Omental fat pad (tissue), 4 donors: ENCODE measurements around the gene SRBD1. TPM values are rescaled to one million over a fixed set of nuclear protein-coding genes. Genes with fewer than 3 reads are reported as not detected.
A peak's percentile ranks its signal among the peaks of the same experiment; 100 is the strongest.

Experiments
- ATAC-seq: fragments of 150-250 bp; one replicate; pipeline ENCODE4 v1.9.1; 2016; ENCODE audit warnings: mild to moderate bottlenecking, moderate library complexity; ENCODE audit not compliant: low FRiP score
- DNase-seq: peaks from one replicate; pipeline ENCODE4 v3.0.0-alpha.2; 2019; ENCODE audit warnings: low spot score
- total RNA-seq, 4 donors: library from RNA; depleted of rRNA; stranded (reverse); fragments of >200 nt; gene quantifications; one replicate each; pipeline ENCODE4 v1.1.0, GENCODE V29; 2016
- TF ChIP-seq, protein P1 (sequence below), 3 donors: fragments of 450-650 bp; IDR thresholded peaks; one replicate each; pipeline ENCODE4 v1.5.1; 2016 to 2017; ENCODE audit warnings: antibody characterized with exemption in 3 of 3, mild to moderate bottlenecking in 3 of 3, moderate library complexity in 2 of 3

SRBD1 gene
- total RNA-seq, 4 donors from 2014 or later = 10.3 to 36.4 (median 14.1) TPM

DNA sequence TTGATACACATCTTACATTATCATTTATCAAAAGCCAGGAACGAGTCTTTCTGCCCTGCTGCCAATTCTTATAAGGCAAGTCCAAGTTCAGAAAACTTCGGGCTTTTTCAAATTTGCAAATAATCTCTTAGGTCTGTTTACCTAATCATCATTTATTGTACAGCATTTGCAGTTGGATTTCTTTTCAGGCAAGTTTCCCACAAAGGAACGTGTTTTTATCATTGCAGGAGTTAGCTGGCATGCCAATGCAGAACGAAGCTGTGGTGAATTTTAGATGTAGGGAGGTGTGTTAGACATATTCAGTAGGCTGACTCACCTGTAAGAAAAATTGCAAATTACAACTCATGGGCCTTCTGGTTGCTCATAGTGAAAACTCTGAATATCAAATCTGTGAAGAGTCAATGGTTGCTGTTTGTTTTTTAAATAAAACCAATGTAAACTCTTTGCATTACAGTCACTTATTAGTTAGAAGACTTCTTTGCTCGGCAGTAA, 209.6 kb downstream of the SRBD1 start:
- DNase-seq = no peak
- peak; percentile 34 for ATAC-seq
- TF ChIP-seq, protein P1, sequence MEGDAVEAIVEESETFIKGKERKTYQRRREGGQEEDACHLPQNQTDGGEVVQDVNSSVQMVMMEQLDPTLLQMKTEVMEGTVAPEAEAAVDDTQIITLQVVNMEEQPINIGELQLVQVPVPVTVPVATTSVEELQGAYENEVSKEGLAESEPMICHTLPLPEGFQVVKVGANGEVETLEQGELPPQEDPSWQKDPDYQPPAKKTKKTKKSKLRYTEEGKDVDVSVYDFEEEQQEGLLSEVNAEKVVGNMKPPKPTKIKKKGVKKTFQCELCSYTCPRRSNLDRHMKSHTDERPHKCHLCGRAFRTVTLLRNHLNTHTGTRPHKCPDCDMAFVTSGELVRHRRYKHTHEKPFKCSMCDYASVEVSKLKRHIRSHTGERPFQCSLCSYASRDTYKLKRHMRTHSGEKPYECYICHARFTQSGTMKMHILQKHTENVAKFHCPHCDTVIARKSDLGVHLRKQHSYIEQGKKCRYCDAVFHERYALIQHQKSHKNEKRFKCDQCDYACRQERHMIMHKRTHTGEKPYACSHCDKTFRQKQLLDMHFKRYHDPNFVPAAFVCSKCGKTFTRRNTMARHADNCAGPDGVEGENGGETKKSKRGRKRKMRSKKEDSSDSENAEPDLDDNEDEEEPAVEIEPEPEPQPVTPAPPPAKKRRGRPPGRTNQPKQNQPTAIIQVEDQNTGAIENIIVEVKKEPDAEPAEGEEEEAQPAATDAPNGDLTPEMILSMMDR (IDR thresholded peaks at IDR 0.05) = no peak

DNA sequence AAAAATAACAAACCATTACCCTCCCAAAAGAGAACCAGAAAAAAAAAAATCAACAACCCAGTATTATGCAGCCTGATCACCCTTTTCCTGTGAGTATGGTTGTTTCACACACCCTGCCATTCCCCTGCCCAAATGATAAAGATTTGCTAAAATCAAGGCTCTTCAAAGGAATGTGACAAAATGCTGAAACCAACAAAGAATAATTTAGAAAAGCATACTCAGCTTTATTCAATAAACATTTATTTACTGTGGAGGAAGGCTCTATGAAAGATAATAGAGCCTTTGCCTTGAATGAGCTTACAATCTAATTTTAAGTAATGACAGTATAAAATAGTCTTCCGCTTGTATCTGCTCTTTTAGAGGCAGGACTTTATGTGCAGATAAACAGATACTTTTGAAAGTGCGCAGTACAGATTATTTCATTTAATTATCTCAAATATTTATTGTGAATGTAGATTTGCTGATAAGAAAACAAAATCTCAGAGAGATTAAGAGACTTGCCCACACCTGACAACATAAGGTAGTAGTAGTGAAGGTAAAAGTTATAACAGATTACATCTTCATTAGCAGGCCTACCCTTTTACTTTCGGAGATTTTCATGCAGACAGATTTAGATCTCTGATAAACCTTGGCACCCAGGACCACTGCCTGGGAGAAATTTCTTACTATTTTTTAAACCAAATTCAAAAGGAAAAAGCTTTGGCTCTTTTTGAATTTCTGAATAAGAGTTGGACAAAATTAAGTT, 211.9 kb downstream of the SRBD1 start:
- DNase-seq = no peak
- ATAC-seq = no peak
- TF ChIP-seq, protein P1 (IDR thresholded peaks at IDR 0.05) = no peak

GRCh38 chr2:45397292-45397691, 213.8 kb downstream of the SRBD1 start:
- no peak for DNase-seq
- TF ChIP-seq, protein P1 (IDR thresholded peaks at IDR 0.05) = no peak

DNA sequence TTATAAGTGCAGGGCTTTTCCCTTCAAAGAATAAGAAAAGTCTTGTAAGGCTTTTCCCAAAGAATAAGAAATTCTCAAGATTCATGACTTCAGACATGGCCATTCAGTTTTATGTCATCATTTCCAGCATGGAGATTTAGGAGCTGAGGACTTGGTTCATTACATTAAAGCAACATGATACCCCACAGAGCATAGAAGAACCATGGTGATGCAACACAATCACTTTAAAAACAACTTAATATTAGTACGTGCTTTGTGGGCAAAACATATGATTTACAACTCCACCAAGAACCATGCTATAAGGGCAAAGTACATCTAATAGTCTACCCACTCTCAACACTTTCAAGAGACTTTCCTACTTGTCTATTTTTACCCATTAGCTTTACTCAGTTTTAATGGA, 214.4 kb downstream of the SRBD1 start:
- ATAC-seq (no peak), DNase-seq (no peak)
- TF ChIP-seq, protein P1 (IDR thresholded peaks at IDR 0.05) = no peak

More at GRCh38 chr2:45397292-45397691, 213.8 kb downstream of the SRBD1 start:
- ATAC-seq = no peak

- TF ChIP-seq, protein P1 (IDR thresholded peaks at IDR 0.05) = no peak
- no peak for DNase-seq
- no peak for ATAC-seq
Observed at GRCh38 chr2:45394842-45395241, 216.2 kb downstream of the SRBD1 start.

DNA sequence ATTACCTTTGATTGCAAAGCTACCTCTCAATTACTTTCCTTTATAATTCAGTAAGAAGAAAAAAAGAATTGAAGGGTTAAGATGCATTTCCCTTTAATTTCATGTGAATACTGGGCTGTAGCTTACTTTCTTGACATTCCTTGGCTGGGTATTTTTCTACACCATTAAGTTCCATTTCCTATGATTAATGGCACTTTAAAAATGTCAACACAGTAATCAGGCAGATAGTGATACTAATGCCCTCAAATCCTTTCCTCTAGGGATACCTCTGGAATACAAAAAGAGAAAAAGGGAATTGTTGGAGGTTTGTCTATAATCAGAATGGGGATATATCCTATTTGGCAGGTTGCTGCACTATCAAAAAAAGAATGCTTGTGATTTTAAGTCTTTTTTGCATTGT, 216.9 kb downstream of the SRBD1 start:
- ATAC-seq = no peak
- TF ChIP-seq, protein P1 (IDR thresholded peaks at IDR 0.05) = no peak
- DNase-seq = no peak

GRCh38 chr2:45391866-45392265, 219.2 kb downstream of the SRBD1 start:
- TF ChIP-seq, protein P1 (IDR thresholded peaks at IDR 0.05) = no peak
- DNase-seq (no peak), ATAC-seq (no peak)
